ENCODE measurements around the gene NR2C2AP.

Gene NR2C2AP

DNA sequence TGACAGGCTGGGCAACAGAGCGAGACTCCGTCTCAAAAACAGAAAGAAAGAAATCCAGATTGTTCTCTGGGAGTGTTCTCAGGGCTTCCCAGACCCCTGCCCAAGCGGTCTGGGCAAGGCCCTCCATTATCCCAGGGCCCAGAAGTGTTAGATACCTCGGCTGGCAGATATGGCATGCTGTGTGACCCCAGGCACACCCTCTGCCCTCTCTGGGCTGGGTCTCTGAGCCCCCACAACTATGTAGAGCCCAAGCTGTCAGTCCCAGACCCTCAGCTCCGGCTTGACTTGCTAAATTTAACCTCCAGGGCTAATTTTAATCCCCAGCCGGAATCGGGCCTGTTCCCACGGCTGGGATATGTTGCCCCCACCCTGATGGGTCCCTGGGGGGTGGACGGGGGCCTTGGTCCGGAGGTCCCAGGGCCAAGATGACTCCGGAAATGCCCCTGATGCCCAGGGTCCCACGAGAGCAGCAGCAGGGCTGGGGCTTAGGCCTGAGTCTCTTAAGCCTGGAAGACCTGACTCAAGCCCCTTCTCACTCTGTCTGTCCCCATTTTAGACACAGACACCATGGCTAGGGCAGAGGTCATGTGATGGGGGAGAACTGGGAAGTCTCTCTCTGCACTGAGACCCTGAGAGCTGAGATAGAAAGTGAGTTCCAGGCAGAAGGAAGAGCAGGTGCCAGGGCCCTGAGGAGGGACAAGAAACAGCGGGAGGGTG, 50.4 kb downstream of the NR2C2AP start:
- no peak for DNase-seq
- H3K4me3 Mint-ChIP-seq: no peak overlapping the region
- H3K27me3 Mint-ChIP-seq: no peaks in the 10 kb centered on the region
- H3K9me3 Mint-ChIP-seq: no peaks in the 10 kb centered on the region
- ATAC-seq: no peak
- no peaks in the 10 kb centered on the region for H3K4me1 Mint-ChIP-seq
- H3K27ac Mint-ChIP-seq: peak overlapping the region in 1 of 2 donors; percentile 36

- no peaks in the 10 kb centered on the region for H3K4me1 Mint-ChIP-seq
- H3K27ac Mint-ChIP-seq: no peak overlapping the region
- no peak overlapping the region for H3K4me3 Mint-ChIP-seq
- no peaks in the 10 kb centered on the region for H3K27me3 Mint-ChIP-seq
- ATAC-seq (no peak), DNase-seq (no peak)
- H3K9me3 Mint-ChIP-seq: no peaks in the 10 kb centered on the region
Observed at GRCh38 chr19:19151418-19151817, 51.8 kb downstream of the NR2C2AP start.
